ENCODE measurements around the gene OR6N1.

DNA sequence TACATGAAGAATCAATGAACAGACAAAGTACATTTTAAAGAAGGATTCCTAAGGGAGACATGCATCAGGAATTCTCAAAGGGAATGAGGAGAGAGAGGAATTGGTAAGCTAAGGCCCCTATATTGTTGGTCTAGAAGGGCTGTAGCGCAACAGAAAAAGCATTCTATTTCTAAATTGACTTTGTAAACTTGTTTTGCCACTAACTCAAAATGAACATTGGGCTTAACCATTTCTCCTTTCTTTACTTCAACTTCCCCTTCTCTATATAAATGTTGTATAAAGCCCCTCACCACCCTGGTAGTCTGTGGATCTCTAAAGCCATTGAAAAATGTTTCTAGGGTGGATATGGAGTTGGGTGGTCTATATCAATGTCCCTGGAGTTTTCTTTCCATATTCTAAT lies 29.4 kb upstream of the OR6N1 start:
- no peak for TF ChIP-seq RNF2 (IDR thresholded peaks at IDR 0.05)
- TF ChIP-seq POLR2A (conservative IDR thresholded peaks at IDR 0.05), result no peak

Data from K562 (cell line).